Measurements from ENCODE around the gene VEZT. TPM values are rescaled to one million over a fixed set of nuclear protein-coding genes. Genes with fewer than 3 reads are reported as not detected.

VEZT gene
- total and polyA plus RNA-seq, 2 experiments from 2014 or later: 37.9 to 84.2 TPM

- Histone ChIP-seq H3K27me3 (no peaks in the 10 kb centered on the region), H3K4me2 (no peak overlapping the region), H3K4me1 (ENCODE audit: insufficient read depth) (no peaks in the 10 kb centered on the region), H3K79me2 (no peaks in the 10 kb centered on the region), H3K36me3 (replicated peaks; ENCODE audit: insufficient read depth, low read depth) (no peaks in the 10 kb centered on the region), H4K20me1 (ENCODE audit: insufficient read depth, poor library complexity, severe bottlenecking) (no peaks in the 10 kb centered on the region), H3K4me3 (no peak overlapping the region), H3K27ac (no peak overlapping the region), H2AFZ (no peak overlapping the region), H3K9me3 (ENCODE audit: low read depth) (no peaks in the 10 kb centered on the region), H3K9me2 (replicated peaks; ENCODE audit: insufficient read depth) (no peaks in the 10 kb centered on the region)
- TF ChIP-seq EZH2phosphoT487 (IDR thresholded peaks at IDR 0.05; ENCODE audit: low read depth, severe bottlenecking, unreplicated experiment): no peak
- no peak for TF ChIP-seq EZH2 (IDR thresholded peaks at IDR 0.05; ENCODE audit: borderline replicate concordance)
- TF ChIP-seq, protein P1, sequence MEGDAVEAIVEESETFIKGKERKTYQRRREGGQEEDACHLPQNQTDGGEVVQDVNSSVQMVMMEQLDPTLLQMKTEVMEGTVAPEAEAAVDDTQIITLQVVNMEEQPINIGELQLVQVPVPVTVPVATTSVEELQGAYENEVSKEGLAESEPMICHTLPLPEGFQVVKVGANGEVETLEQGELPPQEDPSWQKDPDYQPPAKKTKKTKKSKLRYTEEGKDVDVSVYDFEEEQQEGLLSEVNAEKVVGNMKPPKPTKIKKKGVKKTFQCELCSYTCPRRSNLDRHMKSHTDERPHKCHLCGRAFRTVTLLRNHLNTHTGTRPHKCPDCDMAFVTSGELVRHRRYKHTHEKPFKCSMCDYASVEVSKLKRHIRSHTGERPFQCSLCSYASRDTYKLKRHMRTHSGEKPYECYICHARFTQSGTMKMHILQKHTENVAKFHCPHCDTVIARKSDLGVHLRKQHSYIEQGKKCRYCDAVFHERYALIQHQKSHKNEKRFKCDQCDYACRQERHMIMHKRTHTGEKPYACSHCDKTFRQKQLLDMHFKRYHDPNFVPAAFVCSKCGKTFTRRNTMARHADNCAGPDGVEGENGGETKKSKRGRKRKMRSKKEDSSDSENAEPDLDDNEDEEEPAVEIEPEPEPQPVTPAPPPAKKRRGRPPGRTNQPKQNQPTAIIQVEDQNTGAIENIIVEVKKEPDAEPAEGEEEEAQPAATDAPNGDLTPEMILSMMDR (IDR thresholded peaks at IDR 0.05; ENCODE audit: poor library complexity): no peak
- no peak for DNase-seq (ENCODE audit: low spot score)
- 100% methylated on average over 2 of the region's 2 CpGs for WGBS (ENCODE audit: low lambda C conversion rate, missing lambda C conversion rate)
Observed at GRCh38 chr12:95291501-95291900, 73.9 kb downstream of the VEZT start.

- Histone ChIP-seq H3K9me2 (replicated peaks; ENCODE audit: insufficient read depth) (no peaks in the 10 kb centered on the region), H3K9me3 (ENCODE audit: low read depth) (no peaks in the 10 kb centered on the region), H3K4me3 (no peak overlapping the region), H2AFZ (no peak overlapping the region), H3K27ac (no peak overlapping the region), H3K4me1 (ENCODE audit: insufficient read depth) (no peaks in the 10 kb centered on the region), H3K27me3 (no peaks in the 10 kb centered on the region), H3K79me2 (peaks cover 6% of the 10 kb centered on the region), H3K36me3 (replicated peaks; ENCODE audit: insufficient read depth, low read depth) (no peaks in the 10 kb centered on the region), H3K4me2 (no peak overlapping the region), H4K20me1 (ENCODE audit: insufficient read depth, poor library complexity, severe bottlenecking) (no peaks in the 10 kb centered on the region)
- 73% methylated on average over 5 of the region's 5 CpGs for WGBS (ENCODE audit: low lambda C conversion rate, missing lambda C conversion rate)
- DNase-seq (ENCODE audit: low spot score): peak; percentile 22
- TF ChIP-seq EZH2phosphoT487 (IDR thresholded peaks at IDR 0.05; ENCODE audit: low read depth, severe bottlenecking, unreplicated experiment): no peak
- TF ChIP-seq, protein P1 (IDR thresholded peaks at IDR 0.05; ENCODE audit: poor library complexity): no peak
- TF ChIP-seq EZH2 (IDR thresholded peaks at IDR 0.05; ENCODE audit: borderline replicate concordance): no peak
Observed at GRCh38 chr12:95298916-95299315, 81.3 kb downstream of the VEZT start.

- Histone ChIP-seq H3K4me2 (no peak overlapping the region), H3K4me3 (no peak overlapping the region), H3K27ac (no peak overlapping the region), H2AFZ (no peak overlapping the region), H4K20me1 (ENCODE audit: insufficient read depth, poor library complexity, severe bottlenecking) (no peaks in the 10 kb centered on the region), H3K9me2 (replicated peaks; ENCODE audit: insufficient read depth) (no peaks in the 10 kb centered on the region), H3K9me3 (ENCODE audit: low read depth) (no peaks in the 10 kb centered on the region), H3K36me3 (replicated peaks; ENCODE audit: insufficient read depth, low read depth) (no peaks in the 10 kb centered on the region), H3K4me1 (ENCODE audit: insufficient read depth) (no peaks in the 10 kb centered on the region), H3K27me3 (no peaks in the 10 kb centered on the region), H3K79me2 (peaks cover 6% of the 10 kb centered on the region)
- TF ChIP-seq EZH2phosphoT487 (IDR thresholded peaks at IDR 0.05; ENCODE audit: low read depth, severe bottlenecking, unreplicated experiment) (no peak), EZH2 (IDR thresholded peaks at IDR 0.05; ENCODE audit: borderline replicate concordance) (no peak)
- TF ChIP-seq, protein P1 (IDR thresholded peaks at IDR 0.05; ENCODE audit: poor library complexity): no peak
- 91% methylated on average over 2 of the region's 2 CpGs for WGBS (ENCODE audit: low lambda C conversion rate, missing lambda C conversion rate)
- no peak for DNase-seq (ENCODE audit: low spot score)
Observed at GRCh38 chr12:95300286-95300685, 82.7 kb downstream of the VEZT start.

- H4K20me1 ChIP-seq (ENCODE audit: insufficient read depth, poor library complexity, severe bottlenecking): no peaks in the 10 kb centered on the region
- 93% methylated on average over 1 of the region's 1 CpG for WGBS (ENCODE audit: low lambda C conversion rate, missing lambda C conversion rate)
- no peak overlapping the region for H3K4me2 ChIP-seq
- H3K79me2 ChIP-seq: peaks cover 6% of the 10 kb centered on the region
- H3K36me3 ChIP-seq (replicated peaks; ENCODE audit: insufficient read depth, low read depth): no peaks in the 10 kb centered on the region
- no peaks in the 10 kb centered on the region for H3K4me1 ChIP-seq (ENCODE audit: insufficient read depth)
- H3K9me3 ChIP-seq (ENCODE audit: low read depth): no peaks in the 10 kb centered on the region
- no peaks in the 10 kb centered on the region for H3K9me2 ChIP-seq (replicated peaks; ENCODE audit: insufficient read depth)
- H3K4me3 ChIP-seq: no peak overlapping the region
- no peak overlapping the region for H2AFZ ChIP-seq
- no peaks in the 10 kb centered on the region for H3K27me3 ChIP-seq
- DNase-seq (ENCODE audit: low spot score): no peak
- H3K27ac ChIP-seq: no peak overlapping the region
- TF ChIP-seq, protein P1 (IDR thresholded peaks at IDR 0.05; ENCODE audit: poor library complexity): no peak
- TF ChIP-seq EZH2 (IDR thresholded peaks at IDR 0.05; ENCODE audit: borderline replicate concordance): no peak
- TF ChIP-seq EZH2phosphoT487 (IDR thresholded peaks at IDR 0.05; ENCODE audit: low read depth, severe bottlenecking, unreplicated experiment): no peak
Observed at GRCh38 chr12:95303476-95303875, 85.9 kb downstream of the VEZT start.
